HG02884 (cell line): ENCODE data around the gene MAD1L1.
"Not testable (repeated sequence)": the region's sequence is repeated elsewhere in the genome, so short reads cannot be mapped to it uniquely, and the experiment has no call there.

Experiments
- ATAC-seq: cut with Tn5 transposase; IDR thresholded peaks from one replicate; pipeline ENCODE4 v1.9.1; 2021; ENCODE audit warnings: mild to moderate bottlenecking, moderate library complexity; ENCODE audit not compliant: unreplicated experiment

The MAD1L1 gene

DNA sequence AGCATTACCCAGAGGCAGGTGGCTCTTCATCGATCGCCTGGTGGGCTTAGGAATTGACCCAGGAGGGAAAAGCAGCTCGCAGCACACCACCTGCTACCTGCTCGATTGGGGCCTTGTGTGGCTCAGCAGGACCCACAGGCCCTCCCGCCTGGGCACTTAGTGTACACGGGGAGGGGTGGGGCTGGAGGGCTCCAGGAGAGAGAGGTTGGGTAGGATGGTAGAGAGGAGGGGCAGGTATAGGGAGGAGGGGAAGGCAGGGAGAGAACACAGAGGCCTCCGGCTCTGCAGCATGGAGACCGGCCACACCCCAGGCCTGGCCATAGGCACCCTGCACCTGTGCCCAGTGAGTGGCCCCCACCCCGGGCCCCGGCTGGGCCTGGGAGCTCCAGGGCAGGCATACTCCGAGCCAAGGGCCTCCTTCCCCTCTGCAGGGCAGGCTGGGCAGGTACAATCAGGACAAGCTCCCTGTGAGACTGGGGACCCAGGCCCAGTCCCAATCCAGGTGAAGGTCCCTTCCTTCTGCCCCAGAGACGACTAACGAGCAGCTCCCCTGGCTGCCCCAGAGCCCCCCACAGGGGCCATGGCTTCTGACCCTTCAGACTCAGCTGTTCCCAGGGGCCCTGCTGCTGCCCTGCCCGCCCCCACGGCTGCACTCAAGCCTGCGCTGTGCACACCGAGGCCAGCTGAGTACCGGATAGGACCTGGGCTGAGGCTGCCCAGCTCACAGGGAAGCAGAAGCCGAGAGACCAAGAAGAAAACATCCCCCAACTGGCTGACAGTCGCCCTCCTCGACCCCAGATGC lies 358.0 kb downstream of the MAD1L1 start:
- not testable (repeated sequence) for ATAC-seq

GRCh38 chr7:1873857-1874589 lies 358.7 kb downstream of the MAD1L1 start:
- no peak for ATAC-seq

GRCh38 chr7:1873421-1873820 lies 359.3 kb downstream of the MAD1L1 start:
- no peak for ATAC-seq

GRCh38 chr7:1873070-1873405 lies 359.7 kb downstream of the MAD1L1 start:
- no peak for ATAC-seq

- ATAC-seq = no peak
Measured at GRCh38 chr7:1872191-1873069, 360.3 kb downstream of the MAD1L1 start.

- no peak for ATAC-seq
Measured at GRCh38 chr7:1869452-1870130, 363.2 kb downstream of the MAD1L1 start.

DNA sequence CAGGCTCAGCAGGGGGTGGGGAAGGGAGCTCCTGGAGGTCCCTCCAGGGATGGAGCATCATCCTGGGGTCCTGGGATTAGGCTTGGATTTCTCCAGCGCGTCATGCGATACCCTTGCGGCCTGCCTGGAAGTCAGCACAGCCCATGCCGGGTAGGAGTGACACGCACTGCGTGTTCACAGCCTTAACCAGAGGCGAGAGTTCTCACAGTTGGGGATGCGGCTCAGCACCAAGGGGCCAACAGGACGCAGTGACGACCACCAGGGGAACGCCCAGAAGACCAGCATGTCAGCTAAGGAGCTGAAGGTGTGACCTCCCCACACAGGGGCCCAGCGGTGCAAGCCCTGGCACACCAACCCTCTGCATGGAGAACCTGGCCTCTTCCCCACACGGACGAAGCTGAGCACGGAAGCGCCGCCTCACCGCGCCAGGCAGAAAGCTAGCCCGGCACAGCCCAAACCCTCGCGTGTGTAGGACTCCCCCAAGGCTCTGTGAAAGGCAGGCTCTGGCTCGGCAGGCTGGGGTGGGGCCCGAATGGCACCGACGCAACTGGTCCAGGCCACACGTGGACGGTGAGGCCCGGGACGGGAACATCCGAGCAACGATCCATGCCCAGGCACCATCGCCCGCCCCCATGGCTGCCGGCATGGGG lies 364.1 kb downstream of the MAD1L1 start:
- ATAC-seq = no peak

GRCh38 chr7:1867370-1868260 lies 365.1 kb downstream of the MAD1L1 start:
- ATAC-seq = no peak

GRCh38 chr7:1866601-1867000 lies 366.1 kb downstream of the MAD1L1 start:
- ATAC-seq = no peak

- no peak for ATAC-seq
Measured at GRCh38 chr7:1865571-1866255, 367.0 kb downstream of the MAD1L1 start.

DNA sequence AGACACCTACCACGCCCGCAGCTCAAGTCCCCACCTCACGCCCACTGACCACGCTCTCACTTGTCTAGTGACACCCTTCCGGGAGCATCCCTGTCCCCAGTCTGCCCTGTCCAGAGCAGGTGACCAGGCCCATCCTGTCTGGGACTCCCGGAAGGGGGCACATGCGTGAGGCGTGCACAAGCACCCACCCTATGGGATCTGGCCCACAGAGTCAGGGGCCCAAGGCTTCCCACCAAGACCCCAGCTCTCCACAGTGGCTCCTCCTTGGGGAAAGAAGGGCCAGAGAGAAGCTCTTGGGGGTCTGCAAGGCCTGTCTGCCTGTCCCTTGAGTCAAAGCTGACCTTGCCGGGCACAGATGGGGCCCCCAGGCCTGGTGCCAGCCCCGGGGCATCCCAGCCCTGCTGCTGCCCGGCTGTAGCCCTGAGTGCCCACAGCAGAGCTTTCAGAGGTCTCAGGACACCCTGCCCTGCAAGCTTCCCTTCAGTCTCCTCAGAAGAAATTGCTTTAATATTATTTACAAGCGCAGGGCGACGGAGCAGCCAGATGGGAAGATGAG lies 367.7 kb downstream of the MAD1L1 start:
- ATAC-seq = no peak

DNA sequence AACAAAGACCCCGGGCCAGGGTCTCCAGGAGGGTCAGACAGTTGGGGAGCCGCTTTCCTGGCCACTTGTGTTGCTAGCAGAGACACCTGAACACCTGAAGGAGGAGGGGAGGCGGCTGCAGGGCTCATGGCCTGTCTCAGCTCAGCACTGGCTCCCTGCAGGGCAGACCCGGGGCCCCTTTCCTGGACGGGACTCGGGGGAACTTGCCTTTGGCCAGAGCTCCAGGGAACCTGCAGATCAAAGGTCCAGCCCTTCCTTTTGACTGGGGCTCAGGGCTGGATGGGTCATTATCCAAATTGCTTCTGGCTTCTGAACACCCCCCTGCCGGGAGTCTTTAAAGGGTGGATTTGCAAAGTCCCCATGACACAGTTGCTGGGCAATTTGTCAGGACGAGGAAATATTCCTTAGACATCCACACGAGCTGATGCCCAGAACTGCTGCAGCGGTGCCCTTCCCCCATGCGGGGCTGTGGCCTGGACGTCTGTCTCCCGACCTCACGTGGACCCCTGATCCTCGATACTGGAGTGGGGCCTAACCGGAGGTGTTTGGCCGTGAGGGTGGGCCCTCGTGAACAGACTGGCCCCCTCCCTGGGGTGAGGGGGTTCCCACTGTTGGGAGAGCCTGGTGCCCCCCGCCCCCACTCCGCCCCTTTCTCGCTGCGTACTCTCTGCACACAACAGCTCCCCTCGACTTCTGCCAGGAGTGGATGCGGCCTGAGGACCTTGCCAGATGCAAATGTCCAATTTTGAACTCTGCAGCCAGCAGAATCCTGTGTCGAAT lies 368.4 kb downstream of the MAD1L1 start:
- no peak for ATAC-seq

- ATAC-seq = no peak
Measured at GRCh38 chr7:1863091-1863900, 369.4 kb downstream of the MAD1L1 start.

DNA sequence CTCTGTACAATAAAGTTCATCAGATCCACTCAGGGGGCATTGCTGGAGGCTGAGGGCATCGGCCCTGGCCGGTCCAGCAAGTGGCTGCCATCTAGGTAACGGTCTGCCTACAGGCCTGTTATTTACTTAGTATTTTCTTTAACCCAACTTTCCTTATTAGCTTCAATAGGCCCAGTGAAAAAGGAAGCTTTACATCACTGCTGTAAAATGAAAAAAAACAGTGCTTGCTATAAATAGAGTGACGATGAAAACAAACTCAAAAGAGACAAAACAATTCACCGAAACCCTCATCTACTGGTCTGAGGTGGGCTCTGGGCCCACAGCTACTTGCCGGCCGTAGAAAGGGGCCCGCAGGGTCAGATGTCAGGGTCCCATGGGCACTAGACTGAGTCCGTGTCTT lies 370.2 kb downstream of the MAD1L1 start:
- no peak for ATAC-seq

GRCh38 chr7:1861799-1862458 lies 370.8 kb downstream of the MAD1L1 start:
- ATAC-seq = no peak
